Ovary (tissue), 3 donors: ENCODE results near the gene CFAP73.

Experiments used
- EP300 ChIP-seq: sonication (generic); formaldehyde crosslinking; IDR thresholded peaks from one replicate; pipeline ENCODE4 v1.6.1; 2017; ENCODE audit warnings: antibody characterized with exemption
- POLR2A ChIP-seq: fragments of 450-650 bp; IDR thresholded peaks from one replicate; pipeline ENCODE4 v1.6.1; 2017; ENCODE audit warnings: antibody characterized with exemption, mild to moderate bottlenecking, moderate library complexity
- TF ChIP-seq, protein P1 (sequence below), 3 donors: fragments of 450-650 bp in 2 of 3; fragments of 200-600 bp in 1 of 3; IDR thresholded peaks; one replicate each; pipeline versions ENCODE4 v1.5.1 to v1.8.0; 2016 to 2022; ENCODE audit warnings: antibody characterized with exemption in 3 of 3, mild to moderate bottlenecking in 1 of 3
- donor health status: DM: no; HTN: no; CAD: no.

DNA sequence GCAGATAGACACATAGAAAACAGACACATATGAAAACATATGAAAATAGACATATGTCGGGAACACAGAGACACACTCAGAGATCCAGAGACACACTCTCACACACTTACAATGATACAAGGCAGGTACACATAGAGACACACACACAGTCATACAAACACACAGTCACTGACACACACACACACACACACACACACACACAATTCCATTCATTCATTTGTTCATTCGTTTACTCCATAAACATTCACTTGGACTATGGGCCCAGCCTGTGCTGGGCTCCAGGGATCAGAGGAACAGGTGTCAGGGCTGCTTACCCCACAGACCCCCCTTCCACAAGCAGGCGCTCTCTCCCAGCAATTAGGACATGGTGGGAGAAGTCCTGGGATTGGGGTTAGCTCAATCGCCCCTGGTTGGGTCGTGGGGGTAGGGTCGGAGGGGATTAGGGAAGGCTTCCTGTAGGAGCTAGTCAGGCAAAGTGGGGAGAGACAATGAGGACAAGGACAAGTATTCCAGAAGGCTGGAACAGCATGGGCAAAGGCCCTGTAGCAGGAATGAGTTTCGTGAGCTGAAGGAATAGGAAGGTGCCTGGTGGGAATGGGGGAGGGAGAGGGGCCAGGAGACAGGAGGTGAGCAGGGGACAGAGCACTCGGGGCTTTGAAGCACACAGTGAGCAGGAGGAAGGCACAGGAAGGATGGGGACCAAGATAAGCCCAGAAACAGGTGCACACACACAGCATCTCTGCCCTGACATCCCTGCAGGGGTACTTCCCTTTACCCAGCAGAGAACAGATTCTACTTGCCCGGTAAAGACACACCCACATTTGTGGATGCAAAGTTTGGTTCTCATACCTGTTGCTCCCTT is 20.5 kb upstream of the CFAP73 start:
- TF ChIP-seq EP300 (no peak), POLR2A (no peak)
- TF ChIP-seq, protein P1, sequence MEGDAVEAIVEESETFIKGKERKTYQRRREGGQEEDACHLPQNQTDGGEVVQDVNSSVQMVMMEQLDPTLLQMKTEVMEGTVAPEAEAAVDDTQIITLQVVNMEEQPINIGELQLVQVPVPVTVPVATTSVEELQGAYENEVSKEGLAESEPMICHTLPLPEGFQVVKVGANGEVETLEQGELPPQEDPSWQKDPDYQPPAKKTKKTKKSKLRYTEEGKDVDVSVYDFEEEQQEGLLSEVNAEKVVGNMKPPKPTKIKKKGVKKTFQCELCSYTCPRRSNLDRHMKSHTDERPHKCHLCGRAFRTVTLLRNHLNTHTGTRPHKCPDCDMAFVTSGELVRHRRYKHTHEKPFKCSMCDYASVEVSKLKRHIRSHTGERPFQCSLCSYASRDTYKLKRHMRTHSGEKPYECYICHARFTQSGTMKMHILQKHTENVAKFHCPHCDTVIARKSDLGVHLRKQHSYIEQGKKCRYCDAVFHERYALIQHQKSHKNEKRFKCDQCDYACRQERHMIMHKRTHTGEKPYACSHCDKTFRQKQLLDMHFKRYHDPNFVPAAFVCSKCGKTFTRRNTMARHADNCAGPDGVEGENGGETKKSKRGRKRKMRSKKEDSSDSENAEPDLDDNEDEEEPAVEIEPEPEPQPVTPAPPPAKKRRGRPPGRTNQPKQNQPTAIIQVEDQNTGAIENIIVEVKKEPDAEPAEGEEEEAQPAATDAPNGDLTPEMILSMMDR (IDR thresholded peaks at IDR 0.05), result no peak
